ENCODE results near the gene SACS.

- TF ChIP-seq CTCF (IDR thresholded peaks at IDR 0.05) (no peak), ZFX (IDR thresholded peaks at IDR 0.05; ENCODE audit: borderline replicate concordance) (no peak)
These were observed 28.0 kb upstream of the SACS start for GRCh38 chr13:23461544-23461943.

All from 22Rv1 (cell line).